OCI-LY3 (cell line): Measurements from ENCODE around the gene PACSIN2.

Experiments
- CTCF ChIP-seq: fragments of 200-600, 300-600 bp; sonication (generic); IDR thresholded peaks from 2 replicates; pipeline ENCODE4 v1.5.1; 2014; ENCODE audit warnings: antibody characterized with exemption, low read length, low read depth
- EZH2phosphoT487 ChIP-seq: fragments of 200-600 bp; shearing (Covaris generic); IDR thresholded peaks from 2 replicates; pipeline ENCODE4 v1.6.1; 2018; ENCODE audit warnings: antibody characterized with exemption, mixed run types, low read depth

DNA sequence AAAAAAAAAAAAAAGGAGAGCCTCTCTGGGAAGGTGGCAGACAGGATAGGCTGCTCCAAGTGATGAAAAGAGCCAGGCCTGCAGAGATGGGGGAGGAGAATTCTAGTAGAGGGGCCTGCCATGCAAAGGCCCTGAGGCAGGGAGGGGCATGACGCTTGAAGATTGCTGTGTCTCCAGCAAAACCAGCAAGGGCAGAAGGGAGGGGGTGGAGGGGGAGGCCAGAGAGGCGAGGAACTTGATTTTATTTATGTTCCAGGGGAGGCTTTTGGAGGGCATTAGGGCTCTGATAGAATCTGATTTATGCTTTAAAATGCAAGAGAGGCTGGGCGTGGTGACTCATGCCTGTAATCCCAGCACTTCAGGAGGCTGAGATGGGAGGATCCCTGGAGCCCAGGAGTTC is 16.7 kb upstream of the PACSIN2 start:
- TF ChIP-seq CTCF (no peak), EZH2phosphoT487 (no peak)
